CD4-positive, alpha-beta T cell treated with Interleukin-6 at 100 ng/mL for 8 hours (primary cell): ENCODE measurements around the gene COTL1.

Experiments
- DNase-seq: peaks from one replicate; pipeline ENCODE4 v3.0.0-alpha.2; 2020; ENCODE audit warnings: mixed read lengths, low spot score

COTL1 gene

GRCh38 chr16:84548971-84549844 lies 68.7 kb downstream of the COTL1 start:
- peak; percentile 57 for DNase-seq

- no peak for DNase-seq
These were observed 69.4 kb downstream of the COTL1 start for GRCh38 chr16:84548508-84548907.

- no peak for DNase-seq
These were observed 70.3 kb downstream of the COTL1 start for GRCh38 chr16:84547546-84548061.

- DNase-seq, result no peak
These were observed 71.0 kb downstream of the COTL1 start for GRCh38 chr16:84546669-84547545.

GRCh38 chr16:84545114-84545737 lies 72.7 kb downstream of the COTL1 start:
- DNase-seq, result no peak

- DNase-seq, result peak; percentile 26
These were observed 73.7 kb downstream of the COTL1 start for GRCh38 chr16:84544031-84544773.

GRCh38 chr16:84543253-84543652 lies 74.6 kb downstream of the COTL1 start:
- DNase-seq, result no peak

GRCh38 chr16:84541999-84542817 lies 75.7 kb downstream of the COTL1 start:
- no peak for DNase-seq

- DNase-seq, result no peak
These were observed 77.7 kb downstream of the COTL1 start for GRCh38 chr16:84540194-84540593.

- DNase-seq, result no peak
These were observed 79.5 kb downstream of the COTL1 start for GRCh38 chr16:84538222-84538840.

GRCh38 chr16:84537491-84538151 lies 80.3 kb downstream of the COTL1 start:
- DNase-seq, result no peak

- DNase-seq, result no peak
These were observed 82.0 kb downstream of the COTL1 start for GRCh38 chr16:84535851-84536250.

GRCh38 chr16:84535408-84535807 lies 82.5 kb downstream of the COTL1 start:
- DNase-seq, result no peak

GRCh38 chr16:84534815-84535214 lies 83.1 kb downstream of the COTL1 start:
- no peak for DNase-seq

GRCh38 chr16:84532855-84533486 lies 84.9 kb downstream of the COTL1 start:
- no peak for DNase-seq

GRCh38 chr16:84532291-84532724 lies 85.6 kb downstream of the COTL1 start:
- no peak for DNase-seq

GRCh38 chr16:84531671-84532111 lies 86.2 kb downstream of the COTL1 start:
- DNase-seq, result no peak

- DNase-seq, result no peak
These were observed 87.3 kb downstream of the COTL1 start for GRCh38 chr16:84530590-84530989.

GRCh38 chr16:84529607-84530006 lies 88.3 kb downstream of the COTL1 start:
- no peak for DNase-seq
